Epithelial cell of proximal tubule (primary cell): ENCODE data around the gene YTHDC1. TPM values are rescaled to one million over a fixed set of nuclear protein-coding genes. Genes with fewer than 3 reads are reported as not detected.
A peak's percentile ranks its signal among the peaks of the same experiment; 100 is the strongest.

Experiments used
- DNase-seq: peaks from one replicate; pipeline ENCODE4 v3.0.0-alpha.2; 2011; ENCODE audit warnings: low read depth
- H3K4me3 ChIP-seq: 2 replicates; pipeline ENCODE4 v1.5.1; 2011; ENCODE audit warnings: low read depth, mild to moderate bottlenecking, low read length
- total RNA-seq: library from RNA; depleted of rRNA; stranded (reverse); fragments of >200 nt; gene quantifications from 2 replicates; pipeline ENCODE4 v1.2.3, GENCODE V29; 2015
- TF ChIP-seq, protein P1 (sequence below): conservative IDR thresholded peaks from 2 replicates; pipeline ENCODE4 v1.5.1; 2012; ENCODE audit warnings: low read depth, mild to moderate bottlenecking, low read length

The YTHDC1 gene
- total RNA-seq, 1 donor from 2014 or later, result 55.0 TPM

DNA sequence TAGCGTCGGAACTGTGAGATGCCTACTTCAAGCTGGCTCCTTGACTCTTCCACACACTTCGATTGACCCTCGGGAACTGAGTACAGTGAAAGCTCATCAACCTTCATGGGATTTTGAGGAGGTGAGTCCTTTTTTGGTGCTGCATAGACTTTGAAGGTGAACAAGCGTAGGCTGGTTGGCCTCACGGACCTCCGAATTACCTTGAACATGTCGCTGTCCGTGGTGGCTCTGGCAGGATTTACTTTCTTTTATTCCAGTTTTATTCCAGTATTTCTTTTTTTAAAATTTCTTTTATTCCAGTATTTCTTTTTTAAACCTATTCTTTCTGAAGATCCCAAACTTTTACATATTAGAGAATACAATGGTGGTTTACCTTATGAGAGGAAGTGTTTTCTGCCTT, 45.2 kb downstream of the YTHDC1 start:
- no peak for DNase-seq
- TF ChIP-seq, protein P1, sequence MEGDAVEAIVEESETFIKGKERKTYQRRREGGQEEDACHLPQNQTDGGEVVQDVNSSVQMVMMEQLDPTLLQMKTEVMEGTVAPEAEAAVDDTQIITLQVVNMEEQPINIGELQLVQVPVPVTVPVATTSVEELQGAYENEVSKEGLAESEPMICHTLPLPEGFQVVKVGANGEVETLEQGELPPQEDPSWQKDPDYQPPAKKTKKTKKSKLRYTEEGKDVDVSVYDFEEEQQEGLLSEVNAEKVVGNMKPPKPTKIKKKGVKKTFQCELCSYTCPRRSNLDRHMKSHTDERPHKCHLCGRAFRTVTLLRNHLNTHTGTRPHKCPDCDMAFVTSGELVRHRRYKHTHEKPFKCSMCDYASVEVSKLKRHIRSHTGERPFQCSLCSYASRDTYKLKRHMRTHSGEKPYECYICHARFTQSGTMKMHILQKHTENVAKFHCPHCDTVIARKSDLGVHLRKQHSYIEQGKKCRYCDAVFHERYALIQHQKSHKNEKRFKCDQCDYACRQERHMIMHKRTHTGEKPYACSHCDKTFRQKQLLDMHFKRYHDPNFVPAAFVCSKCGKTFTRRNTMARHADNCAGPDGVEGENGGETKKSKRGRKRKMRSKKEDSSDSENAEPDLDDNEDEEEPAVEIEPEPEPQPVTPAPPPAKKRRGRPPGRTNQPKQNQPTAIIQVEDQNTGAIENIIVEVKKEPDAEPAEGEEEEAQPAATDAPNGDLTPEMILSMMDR, result no peak

DNA sequence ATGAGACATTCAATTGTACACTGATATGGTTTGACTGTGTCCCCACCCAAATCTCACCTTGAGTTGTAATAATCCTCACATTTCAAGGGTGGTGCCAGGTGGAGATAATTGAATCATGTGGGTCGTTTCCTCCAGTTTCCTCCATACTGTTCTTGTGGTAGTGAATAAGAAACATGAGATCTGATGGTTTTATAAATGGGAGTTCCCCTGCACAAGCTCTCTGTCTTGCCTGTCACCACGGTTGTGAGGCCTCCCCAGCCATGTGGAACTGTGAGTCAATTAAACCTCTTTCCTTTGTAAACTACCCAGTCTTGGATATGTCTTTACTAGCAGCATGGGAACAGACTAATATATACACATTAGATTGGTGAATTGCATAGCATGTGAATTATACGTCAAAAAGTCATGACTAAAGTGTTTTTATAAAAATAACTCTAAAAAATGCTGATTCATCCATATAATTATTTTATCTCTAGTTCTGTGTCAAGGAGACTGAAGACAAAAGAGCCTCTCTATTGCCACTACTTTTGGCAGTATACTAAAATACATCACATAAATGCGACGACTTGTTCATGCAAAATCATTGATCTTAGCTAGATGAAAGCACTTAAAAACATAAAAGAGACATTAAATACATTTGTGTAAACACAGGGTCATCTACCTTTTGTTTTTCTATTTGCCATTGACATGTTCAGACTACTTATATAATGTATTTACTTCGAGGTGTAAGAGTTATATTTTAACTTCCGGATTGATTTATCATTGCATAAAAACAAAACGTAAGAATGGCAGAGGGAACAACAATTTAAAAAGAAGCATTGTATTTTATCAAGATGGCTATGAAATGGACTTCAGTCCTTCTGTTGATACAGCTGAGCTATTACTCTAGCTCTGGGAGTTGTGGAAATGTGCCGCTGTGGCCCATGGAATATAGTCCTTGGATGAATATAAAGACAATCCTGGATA, 50.1 kb downstream of the YTHDC1 start:
- no peak for DNase-seq
- H3K4me3 ChIP-seq, result no peak overlapping the region
- TF ChIP-seq, protein P1, result no peak

More for the DNA sequence above, 45.2 kb downstream of the YTHDC1 start:
- H3K4me3 ChIP-seq, result no peak overlapping the region

DNA sequence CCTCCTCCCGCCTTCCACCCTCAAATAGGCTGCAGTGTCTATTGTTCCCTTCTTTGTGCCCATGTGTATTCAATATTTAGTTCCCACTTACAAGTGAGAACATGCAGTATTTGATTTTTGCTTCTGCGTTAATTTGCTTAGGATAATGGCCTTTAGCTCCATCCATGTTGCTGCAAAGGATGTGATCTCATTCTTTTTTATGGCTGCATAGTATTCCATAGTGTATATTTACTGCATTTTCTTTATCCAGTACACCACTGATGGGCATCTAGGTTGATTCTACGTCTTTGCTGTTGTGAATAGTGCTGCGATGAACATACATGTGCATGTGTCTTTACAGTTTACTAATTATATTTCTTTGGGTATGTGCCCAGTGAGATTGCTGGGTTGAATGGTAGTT, 52.8 kb downstream of the YTHDC1 start:
- H3K4me3 ChIP-seq, result no peak overlapping the region
- no peak for DNase-seq
- TF ChIP-seq, protein P1, result no peak

DNA sequence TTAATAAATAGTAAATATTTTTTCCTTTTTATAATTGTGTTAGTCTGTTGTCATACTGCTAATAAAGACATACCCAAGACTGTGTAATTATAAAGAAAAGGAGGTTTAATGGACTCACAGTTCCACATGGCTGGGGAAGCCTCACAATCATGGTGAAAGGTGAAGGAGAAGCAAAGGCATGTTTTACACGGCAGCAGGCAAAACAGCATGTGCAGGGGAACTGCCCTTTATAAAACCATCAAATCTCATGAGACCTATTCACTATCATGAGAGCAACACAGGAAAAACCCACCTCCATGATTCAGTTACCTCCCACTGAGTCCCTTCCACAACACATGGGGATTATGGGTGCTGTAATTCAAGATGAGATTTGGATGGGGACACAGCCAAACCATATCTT, 58.6 kb downstream of the YTHDC1 start:
- TF ChIP-seq, protein P1, result no peak
- DNase-seq, result no peak
- H3K4me3 ChIP-seq, result no peak overlapping the region

DNA sequence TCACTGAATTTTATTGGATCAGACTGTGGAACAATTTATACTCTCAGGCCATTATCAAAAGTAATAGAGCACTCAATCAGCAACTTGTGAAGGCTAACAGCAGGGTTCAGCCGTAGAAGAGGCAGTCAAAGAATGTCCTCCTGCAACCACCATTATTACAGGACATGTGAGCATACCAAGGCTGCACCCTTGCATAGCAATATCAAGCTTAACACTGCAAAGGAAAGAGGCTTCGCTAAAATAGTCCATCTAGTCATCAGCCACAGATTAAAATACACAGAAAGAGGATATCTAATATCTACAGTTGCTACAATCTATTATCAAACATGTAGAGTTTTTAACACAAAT, 61.5 kb downstream of the YTHDC1 start:
- no peak overlapping the region for H3K4me3 ChIP-seq
- peak; percentile 63 for DNase-seq
- TF ChIP-seq, protein P1, result no peak

DNA sequence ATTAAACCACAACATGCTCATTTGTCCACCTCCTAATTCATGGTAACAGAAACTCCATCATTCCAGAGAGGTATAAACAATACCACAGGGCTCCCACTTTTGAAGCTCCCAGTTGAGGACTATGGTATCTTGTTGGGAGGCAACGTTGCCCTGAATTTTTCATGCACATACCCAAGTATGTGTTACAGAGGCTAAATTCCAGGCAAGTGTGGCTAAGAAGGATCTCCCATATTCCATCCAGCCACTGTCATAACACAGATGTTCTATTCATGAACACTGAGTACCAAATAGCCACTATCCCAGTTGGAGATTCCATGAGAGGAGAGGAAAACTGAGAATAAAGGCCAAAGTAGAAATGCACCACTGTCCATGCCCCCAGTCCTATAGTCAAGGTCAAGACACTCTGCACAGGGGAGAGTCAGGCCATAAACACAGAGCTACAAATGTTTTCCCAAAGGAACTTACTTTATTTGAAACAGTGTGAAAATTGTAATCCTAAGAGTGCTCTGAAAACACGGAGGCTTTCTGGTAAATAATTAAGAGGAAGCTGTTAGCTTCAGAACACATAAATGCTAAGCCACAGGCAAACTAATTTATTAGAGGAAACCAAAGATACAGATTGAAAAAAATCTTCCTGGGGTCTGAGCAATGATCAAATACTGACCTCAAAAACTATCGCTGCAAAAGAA, 62.0 kb downstream of the YTHDC1 start:
- H3K4me3 ChIP-seq, result no peak overlapping the region
- TF ChIP-seq, protein P1, result no peak
- peak; percentile 32 for DNase-seq
